Upper lobe of left lung (tissue), 6 donors: ENCODE results near the gene ADAMTS1. TPM values are rescaled to one million over a fixed set of nuclear protein-coding genes. Genes with fewer than 3 reads are reported as not detected.

Experiments
- ATAC-seq, 2 donors: fragments of 200-7000 bp; cut with Tn5 transposase; one replicate each; pipeline ENCODE4 v1.9.1; 2022; ENCODE audit warnings: mild to moderate bottlenecking in 2 of 2, moderate library complexity in 2 of 2; ENCODE audit not compliant: low FRiP score in 2 of 2
- DNase-seq, 2 donors: peaks; one replicate each; pipeline ENCODE4 v3.0.0-alpha.2; 2019 to 2020
- H3K27ac ChIP-seq, 4 donors: fragments of 200-600 bp; sonication (generic); one replicate each; pipeline ENCODE4 v1.5.1; 2016 to 2019
- H3K27me3 ChIP-seq, 4 donors: fragments of 200-600 bp; sonication (generic); one replicate each; pipeline ENCODE4 v1.5.1; 2017 to 2019
- H3K36me3 ChIP-seq, 4 donors: fragments of 200-600 bp; sonication (generic); one replicate each; pipeline ENCODE4 v1.5.1; 2016 to 2019
- H3K4me1 ChIP-seq, 4 donors: fragments of 200-600 bp; sonication (generic); one replicate each; pipeline ENCODE4 v1.5.1; 2018 to 2019
- H3K4me3 ChIP-seq, 4 donors: fragments of 200-600 bp; sonication (generic); one replicate each; pipeline ENCODE4 v1.5.1; 2017 to 2019; ENCODE audit warnings: mild to moderate bottlenecking in 2 of 4, moderate library complexity in 1 of 4
- H3K9me3 ChIP-seq, 4 donors: fragments of 200-600 bp; sonication (generic); one replicate each; pipeline ENCODE4 v1.5.1; 2018 to 2019
- EP300 ChIP-seq, 4 donors: sonication (generic); formaldehyde crosslinking; IDR thresholded peaks; one replicate each; pipeline ENCODE4 v1.5.1; 2017; ENCODE audit warnings: antibody characterized with exemption in 4 of 4, control low read depth in 2 of 4
- POLR2A ChIP-seq, 4 donors: fragments of 450-650 bp; IDR thresholded peaks; one replicate each; pipeline ENCODE4 v1.5.1; 2016 to 2017; ENCODE audit warnings: antibody characterized with exemption in 4 of 4, mild to moderate bottlenecking in 2 of 4
- POLR2AphosphoS5 ChIP-seq, 2 donors: sonication (generic); formaldehyde crosslinking; IDR thresholded peaks; one replicate each; pipeline ENCODE4 v1.5.1; 2017; ENCODE audit warnings: antibody characterized with exemption in 2 of 2
- WGBS, 2 donors: methylation state at CpG; one replicate each; pipeline ENCODE4 v1.1.5; 2017 to 2018; 5-methylcytosine and 5-hydroxymethylcytosine counted together
- total RNA-seq, 6 donors: library from RNA; depleted of rRNA in 4 of 6; stranded (reverse); fragments of >200 nt in 4 of 6; gene quantifications; one replicate each; pipeline versions ENCODE4 v1.1.0 to v1.2.1, GENCODE V29; 2016 to 2021
- TF ChIP-seq, protein P1 (sequence below), 6 experiments: fragments of 450-650 bp in 4 of 6; fragments of 200-600 bp in 2 of 6; sonication (generic) in 2 of 6; IDR thresholded peaks; one replicate each; pipeline ENCODE4 v1.5.1; 2016 to 2019; ENCODE audit warnings: antibody characterized with exemption in 6 of 6
- donor health status: DM: no; HTN: no; CAD: no; lungs with moderate emphysema.
- donor health status: DM: no; HTN: yes; CAD: no; lungs with severe emphysema.

Gene ADAMTS1
- total RNA-seq, 6 donors from 2014 or later, result 37.9 to 144 (median 58.4) TPM

DNA sequence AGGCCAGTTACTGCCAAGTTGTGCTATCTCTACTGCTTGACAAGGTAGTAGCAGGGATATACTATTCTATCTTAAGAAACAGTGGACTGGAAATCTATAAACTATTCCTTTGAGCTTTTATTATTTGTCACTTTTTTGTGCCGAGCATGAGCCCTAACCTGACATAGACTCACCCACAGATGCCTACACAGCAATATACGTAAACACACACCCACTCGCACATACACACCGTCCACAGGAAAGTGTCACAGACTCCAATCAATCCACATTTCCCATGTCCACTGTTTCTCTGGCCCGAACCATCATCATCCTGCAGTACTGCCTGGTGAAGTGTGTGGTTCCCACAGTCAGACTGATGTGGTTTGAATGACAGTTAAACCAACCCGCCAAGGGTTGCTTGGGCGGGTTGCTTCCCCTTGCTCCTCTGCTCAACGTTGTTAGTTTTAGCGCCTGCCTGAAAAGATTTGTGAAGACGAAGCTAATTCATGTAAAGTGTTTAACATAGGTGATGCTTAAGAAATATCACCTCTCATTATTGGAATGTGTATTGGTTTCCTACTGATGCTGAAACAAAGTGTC is 47.2 kb downstream of the ADAMTS1 start:
- Histone ChIP-seq H3K4me1 (peaks cover 3 to 9% (median 5%) of the 10 kb centered on the region in 4 donors), H3K4me3 (no peak overlapping the region), H3K27ac (no peak overlapping the region), H3K36me3 (no peaks in the 10 kb centered on the region), H3K9me3 (no peaks in the 10 kb centered on the region), H3K27me3 (no peaks in the 10 kb centered on the region)
- no peak for TF ChIP-seq EP300 (IDR thresholded peaks at IDR 0.05)
- TF ChIP-seq POLR2AphosphoS5 (IDR thresholded peaks at IDR 0.05), result no peak
- TF ChIP-seq, protein P1, sequence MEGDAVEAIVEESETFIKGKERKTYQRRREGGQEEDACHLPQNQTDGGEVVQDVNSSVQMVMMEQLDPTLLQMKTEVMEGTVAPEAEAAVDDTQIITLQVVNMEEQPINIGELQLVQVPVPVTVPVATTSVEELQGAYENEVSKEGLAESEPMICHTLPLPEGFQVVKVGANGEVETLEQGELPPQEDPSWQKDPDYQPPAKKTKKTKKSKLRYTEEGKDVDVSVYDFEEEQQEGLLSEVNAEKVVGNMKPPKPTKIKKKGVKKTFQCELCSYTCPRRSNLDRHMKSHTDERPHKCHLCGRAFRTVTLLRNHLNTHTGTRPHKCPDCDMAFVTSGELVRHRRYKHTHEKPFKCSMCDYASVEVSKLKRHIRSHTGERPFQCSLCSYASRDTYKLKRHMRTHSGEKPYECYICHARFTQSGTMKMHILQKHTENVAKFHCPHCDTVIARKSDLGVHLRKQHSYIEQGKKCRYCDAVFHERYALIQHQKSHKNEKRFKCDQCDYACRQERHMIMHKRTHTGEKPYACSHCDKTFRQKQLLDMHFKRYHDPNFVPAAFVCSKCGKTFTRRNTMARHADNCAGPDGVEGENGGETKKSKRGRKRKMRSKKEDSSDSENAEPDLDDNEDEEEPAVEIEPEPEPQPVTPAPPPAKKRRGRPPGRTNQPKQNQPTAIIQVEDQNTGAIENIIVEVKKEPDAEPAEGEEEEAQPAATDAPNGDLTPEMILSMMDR (IDR thresholded peaks at IDR 0.05), result no peak
- no peak for TF ChIP-seq POLR2A (IDR thresholded peaks at IDR 0.05)
- no peak for DNase-seq
- no peak for ATAC-seq
- 93 to 94% methylated on average over 10 of the region's 10 CpGs for WGBS, 2 donors

DNA sequence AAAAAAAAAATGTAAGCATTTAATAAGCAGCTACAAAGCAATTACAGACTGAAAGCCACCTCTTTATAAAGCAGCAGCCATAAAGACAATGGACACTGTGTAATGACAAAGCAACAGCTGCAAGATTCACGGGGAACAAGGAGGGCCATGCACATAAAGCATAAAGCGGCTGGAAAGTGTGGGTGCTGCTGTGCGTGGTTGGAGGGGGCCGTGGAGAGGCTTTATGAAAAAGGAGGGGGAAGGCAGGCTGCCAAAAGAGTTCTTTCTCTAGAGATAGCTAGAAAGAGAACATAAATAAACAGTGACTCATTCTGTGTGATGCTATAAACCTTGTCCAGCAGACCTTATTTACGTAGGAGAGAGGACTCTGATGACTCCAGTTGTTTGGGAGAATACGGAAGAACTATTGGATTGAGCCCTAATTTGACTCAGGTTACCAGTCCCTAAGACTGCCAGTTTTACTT is 49.3 kb downstream of the ADAMTS1 start:
- ATAC-seq, result peak in 1 of 2 donors; percentile 80
- H3K36me3 ChIP-seq, result no peaks in the 10 kb centered on the region
- H3K27ac ChIP-seq, result no peak overlapping the region
- no peaks in the 10 kb centered on the region for H3K9me3 ChIP-seq
- H3K27me3 ChIP-seq, result no peaks in the 10 kb centered on the region
- H3K4me1 ChIP-seq, result peaks cover 3 to 9% (median 5%) of the 10 kb centered on the region in 4 donors
- H3K4me3 ChIP-seq, result no peak overlapping the region
- no peak for DNase-seq
- TF ChIP-seq, protein P1 (IDR thresholded peaks at IDR 0.05), result no peak
- peak in 1 of 4 donors; percentile 6 for TF ChIP-seq EP300 (IDR thresholded peaks at IDR 0.05)
- WGBS, 2 donors, result 38 to 46% methylated on average over 6 of the region's 6 CpGs

DNA sequence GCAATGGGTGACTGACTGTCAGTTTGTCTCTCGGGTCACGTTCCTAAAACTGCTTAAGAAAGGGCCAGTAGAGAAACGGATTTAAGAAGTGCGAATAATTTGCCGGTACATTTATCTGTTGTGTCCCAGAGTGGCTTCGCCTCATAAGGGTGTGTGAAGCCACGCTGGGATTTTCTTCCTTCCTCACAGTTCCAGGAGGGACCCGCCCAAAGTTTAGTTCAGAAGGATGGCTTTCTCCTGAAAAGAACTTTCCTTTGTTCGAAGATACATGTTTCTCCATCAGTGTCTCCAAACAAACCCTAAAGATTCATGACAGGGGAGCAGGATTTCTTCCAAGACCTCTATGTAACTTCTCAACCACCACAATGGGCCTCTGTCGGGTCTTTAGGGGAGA is 49.8 kb downstream of the ADAMTS1 start:
- DNase-seq (no peak), ATAC-seq (peak in 1 of 2 donors; percentile 9)
- H3K9me3 ChIP-seq, result no peaks in the 10 kb centered on the region
- H3K4me1 ChIP-seq, result peaks cover 3 to 8% (median 4%) of the 10 kb centered on the region in 4 donors
- TF ChIP-seq POLR2A (IDR thresholded peaks at IDR 0.05), result no peak
- no peak for TF ChIP-seq POLR2AphosphoS5 (IDR thresholded peaks at IDR 0.05)
- TF ChIP-seq, protein P1 (IDR thresholded peaks at IDR 0.05), result no peak
- TF ChIP-seq EP300 (IDR thresholded peaks at IDR 0.05), result no peak
- no peaks in the 10 kb centered on the region for H3K27me3 ChIP-seq
- 87 to 88% methylated on average over 10 of the region's 10 CpGs for WGBS, 2 donors
- H3K27ac ChIP-seq, result no peak overlapping the region
- no peaks in the 10 kb centered on the region for H3K36me3 ChIP-seq
- no peak overlapping the region for H3K4me3 ChIP-seq

DNA sequence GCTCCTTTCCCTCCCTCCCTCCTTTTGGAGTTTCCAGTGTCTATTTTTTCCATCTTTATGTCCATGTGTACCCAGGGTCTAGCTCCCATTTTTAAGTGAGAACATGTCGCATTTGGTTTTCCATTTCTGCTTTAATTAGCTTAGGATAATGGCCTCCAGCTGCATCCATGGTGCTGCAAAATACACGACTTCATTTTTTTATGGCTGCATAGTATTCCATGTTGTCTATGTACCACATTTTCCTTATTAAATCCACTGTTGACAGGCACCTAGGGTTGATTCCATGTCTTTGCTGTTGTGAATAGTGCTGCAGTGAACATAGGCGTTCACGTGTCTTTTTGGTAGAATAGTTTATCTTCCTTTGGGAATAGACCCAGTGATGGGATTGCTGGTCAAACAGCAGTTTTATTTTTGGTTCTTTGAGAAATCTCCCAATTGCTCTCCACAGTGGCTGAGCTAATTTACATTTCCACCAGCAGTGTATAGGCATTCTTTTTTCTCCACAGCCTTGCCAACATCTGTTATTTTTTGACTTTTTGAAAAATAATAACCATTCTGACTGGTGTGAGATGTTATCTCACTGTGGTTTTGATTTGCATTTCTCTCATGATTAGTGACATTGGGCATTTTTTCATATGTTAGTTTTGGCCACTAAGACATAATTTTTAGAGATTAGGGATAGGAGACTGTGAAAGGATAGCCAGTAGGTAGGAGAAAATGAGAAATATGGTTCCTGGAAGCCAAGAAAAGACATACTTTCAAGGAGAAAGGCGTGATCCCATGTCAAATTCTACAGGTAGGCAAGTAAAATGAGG is 50.4 kb downstream of the ADAMTS1 start:
- Histone ChIP-seq H3K27me3 (no peaks in the 10 kb centered on the region), H3K27ac (no peak overlapping the region), H3K36me3 (no peaks in the 10 kb centered on the region), H3K4me1 (peaks cover 0 to 3% (median 1%) of the 10 kb centered on the region in 4 donors), H3K4me3 (no peak overlapping the region), H3K9me3 (no peaks in the 10 kb centered on the region)
- 75 to 93% methylated on average over 5 of the region's 5 CpGs for WGBS, 2 donors
- DNase-seq (no peak), ATAC-seq (no peak)
- TF ChIP-seq EP300 (IDR thresholded peaks at IDR 0.05) (no peak), POLR2AphosphoS5 (IDR thresholded peaks at IDR 0.05) (no peak), POLR2A (IDR thresholded peaks at IDR 0.05) (no peak)
- TF ChIP-seq, protein P1 (IDR thresholded peaks at IDR 0.05), result no peak
